NCI-H187 treated with DMSO at 0.1 percent for 48 hours (cell line): Measurements from ENCODE around the gene OPALIN.

Experiments
- DNase-seq: peaks from one replicate; lab custom pipeline; 2025; lab: John Stamatoyannopoulos, UW

Gene OPALIN

GRCh38 chr10:96374004-96374403, 15.2 kb upstream of the OPALIN start:
- no peak for DNase-seq

GRCh38 chr10:96371356-96371755, 12.6 kb upstream of the OPALIN start:
- DNase-seq: no peak

- no peak for DNase-seq
Measured at GRCh38 chr10:96370584-96371157, 11.9 kb upstream of the OPALIN start.

- DNase-seq: no peak
Measured at GRCh38 chr10:96369890-96370583, 11.2 kb upstream of the OPALIN start.

- DNase-seq: no peak
Measured at GRCh38 chr10:96368971-96369370, 10.2 kb upstream of the OPALIN start.

- no peak for DNase-seq
Measured at GRCh38 chr10:96367470-96367869, 8.7 kb upstream of the OPALIN start.

- no peak for DNase-seq
Measured at GRCh38 chr10:96366508-96366907, 7.7 kb upstream of the OPALIN start.

GRCh38 chr10:96365571-96365970, 6.8 kb upstream of the OPALIN start:
- no peak for DNase-seq

DNA sequence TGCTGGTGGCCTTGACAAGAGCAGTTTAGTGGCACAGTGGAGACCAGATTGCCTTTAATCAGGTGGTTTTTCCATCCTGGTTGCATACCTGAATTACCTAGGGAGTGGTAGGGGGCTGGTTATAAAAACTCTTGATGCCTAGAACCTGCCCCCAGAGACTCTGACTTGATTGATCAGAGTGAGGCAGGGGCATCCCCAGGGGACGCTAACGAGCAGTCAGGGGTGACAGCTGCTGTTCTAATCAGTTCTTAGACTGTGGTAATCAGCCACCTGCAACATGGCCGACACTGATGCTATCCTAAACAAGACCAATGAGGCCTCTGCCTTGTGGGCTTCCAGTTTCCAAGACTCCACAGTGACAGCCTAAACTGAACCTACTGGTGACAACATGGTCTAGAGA, 2.0 kb upstream of the OPALIN start:
- DNase-seq: no peak

GRCh38 chr10:96360331-96360730, 1.5 kb upstream of the OPALIN start:
- DNase-seq: no peak

DNA sequence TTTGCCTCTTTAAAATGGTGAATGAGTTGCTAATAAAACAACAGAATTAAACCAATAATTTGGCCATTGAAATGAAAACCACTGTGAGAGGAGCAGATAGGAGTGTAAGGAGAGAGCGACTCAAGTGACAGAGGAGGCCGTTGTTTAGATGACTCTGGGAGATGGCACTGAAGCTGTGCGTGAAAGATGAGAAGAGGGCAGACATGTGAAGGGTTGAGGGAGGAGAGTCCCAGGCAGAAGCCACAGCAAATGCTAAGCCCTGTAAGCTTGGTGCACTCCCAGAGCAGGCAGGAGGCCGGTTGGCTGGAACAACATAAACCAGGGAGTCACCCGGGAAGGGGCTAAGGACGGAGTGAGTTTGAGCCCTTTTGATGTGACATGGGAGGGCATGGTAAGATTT, 814 bp upstream of the OPALIN start:
- no peak for DNase-seq

GRCh38 chr10:96357038-96357620, 1.7 kb downstream of the OPALIN start:
- no peak for DNase-seq

DNA sequence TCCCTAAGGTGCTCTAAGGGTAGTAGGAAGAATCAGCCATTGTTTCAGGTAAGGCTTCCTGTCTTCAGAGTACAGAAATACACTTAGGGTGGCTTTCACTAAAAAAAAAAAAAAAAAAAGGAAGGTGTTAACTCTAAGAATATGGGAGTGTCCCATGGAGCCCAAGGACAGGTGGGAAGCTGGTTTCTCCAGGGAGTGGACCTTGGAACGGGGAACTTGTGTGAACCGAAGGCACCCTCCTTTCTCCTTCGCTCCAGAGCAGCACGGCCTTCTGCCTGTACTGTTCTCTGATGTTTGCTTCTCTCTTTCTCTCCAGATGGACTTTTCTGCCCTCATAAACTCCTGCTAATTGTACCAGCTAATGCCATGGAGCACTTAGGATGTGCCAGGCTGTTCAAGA, 6.2 kb downstream of the OPALIN start:
- DNase-seq: no peak

- DNase-seq: no peak
Measured at GRCh38 chr10:96352027-96352426, 6.8 kb downstream of the OPALIN start.

GRCh38 chr10:96346295-96346694, 12.5 kb downstream of the OPALIN start:
- no peak for DNase-seq

DNA sequence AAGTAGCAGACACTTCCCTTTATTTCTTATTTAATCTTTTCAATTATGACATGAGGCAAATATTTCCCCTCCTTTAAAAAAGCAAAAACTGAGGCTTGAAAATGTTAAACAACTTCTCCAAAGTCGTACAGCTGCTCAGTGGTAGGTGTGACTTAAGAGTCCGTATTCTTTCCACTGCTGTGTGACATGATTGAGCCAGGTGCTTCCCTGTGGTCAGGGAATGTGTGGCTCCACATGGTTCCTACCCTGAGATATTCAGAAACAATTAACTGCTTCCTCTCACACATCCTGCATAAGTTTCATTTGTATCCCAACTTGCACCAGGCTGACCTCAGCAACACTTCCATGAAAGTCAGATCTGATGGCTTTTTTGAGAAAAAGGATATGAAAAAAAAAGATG, 13.6 kb downstream of the OPALIN start:
- DNase-seq: no peak

- DNase-seq: no peak
Measured at GRCh38 chr10:96344178-96344577, 14.6 kb downstream of the OPALIN start.

GRCh38 chr10:96342402-96342801, 16.4 kb downstream of the OPALIN start:
- no peak for DNase-seq

DNA sequence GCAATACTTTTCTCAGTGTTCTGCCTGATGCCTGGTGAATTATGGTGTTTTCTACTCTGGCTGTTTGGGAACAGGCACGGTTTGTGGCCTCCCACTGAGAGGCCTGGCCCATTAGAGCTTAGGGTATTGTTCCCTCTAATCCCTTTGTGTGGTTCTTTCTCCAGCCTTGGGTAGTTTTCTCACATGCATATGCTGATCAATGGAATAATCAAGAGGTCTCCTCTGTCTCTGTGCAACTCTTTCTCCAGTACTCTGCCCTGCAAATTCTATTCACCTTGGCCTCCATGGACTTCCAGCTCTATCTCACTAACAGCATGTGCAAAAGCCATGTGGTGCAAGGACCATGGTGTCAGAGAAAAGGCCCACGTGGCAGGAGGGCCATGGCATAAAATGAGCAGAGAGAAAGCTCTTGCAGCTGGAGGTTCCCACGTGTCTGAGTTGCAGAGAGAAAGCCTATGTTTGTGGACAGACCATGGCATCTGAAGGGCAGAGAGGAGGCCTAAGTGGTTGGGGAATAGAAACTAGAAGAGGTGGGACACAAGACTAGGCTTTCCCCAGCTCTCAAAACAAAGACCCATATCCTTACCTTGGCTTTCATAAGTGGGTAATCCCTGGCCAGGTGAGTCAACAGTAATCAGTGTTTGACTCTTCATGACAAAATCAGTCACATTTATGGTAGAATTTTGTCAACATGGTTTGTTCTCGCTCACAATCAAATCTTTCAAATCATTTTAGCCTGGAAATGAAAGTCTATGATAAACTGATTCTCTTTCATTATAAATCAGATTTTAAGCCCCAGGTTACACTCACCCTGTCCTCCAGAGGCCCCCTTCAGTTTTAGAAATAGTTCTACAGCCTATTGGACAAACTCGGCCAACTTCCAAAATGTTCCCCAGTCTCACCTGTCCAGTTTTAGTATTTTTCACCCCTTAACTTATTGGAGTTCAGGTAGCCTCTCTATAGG, 17.3 kb downstream of the OPALIN start:
- DNase-seq: no peak

GRCh38 chr10:96339956-96340904, 18.6 kb downstream of the OPALIN start:
- no peak for DNase-seq

GRCh38 chr10:96339383-96339782, 19.4 kb downstream of the OPALIN start:
- DNase-seq: no peak
